Esophagus squamous epithelium (tissue), 5 donors: ENCODE data around the gene DUSP11. TPM values are rescaled to one million over a fixed set of nuclear protein-coding genes. Genes with fewer than 3 reads are reported as not detected.
A peak's percentile ranks its signal among the peaks of the same experiment; 100 is the strongest.

Experiments
- DNase-seq: peaks from one replicate; lab custom pipeline; 2025; lab: John Stamatoyannopoulos, UW
- H3K27ac ChIP-seq, 4 donors: fragments of 200-600 bp; sonication (generic); one replicate each; pipeline ENCODE4 v1.5.1; 2016 to 2019; ENCODE audit warnings: mild to moderate bottlenecking in 1 of 4
- H3K27me3 ChIP-seq, 4 donors: fragments of 200-600 bp; sonication (generic); 1 replicate in 3 of 4; 2 replicates in 1 of 4; pipeline versions ENCODE4 v1.5.1 to v1.6.0; 2017 to 2021; ENCODE audit warnings: antibody characterized with exemption in 1 of 4
- H3K36me3 ChIP-seq, 3 donors: fragments of 200-600 bp; sonication (generic); one replicate each; pipeline ENCODE4 v1.5.1; 2016 to 2019
- H3K4me1 ChIP-seq, 3 donors: fragments of 200-600 bp; sonication (generic); one replicate each; pipeline ENCODE4 v1.5.1; 2017 to 2019
- H3K4me3 ChIP-seq, 4 donors: fragments of 200-600 bp; sonication (generic); 1 replicate in 3 of 4; 2 replicates in 1 of 4; pipeline ENCODE4 v1.5.1; 2016 to 2019; ENCODE audit warnings: mild to moderate bottlenecking in 2 of 4, moderate library complexity in 1 of 4
- H3K9me3 ChIP-seq, 3 donors: fragments of 200-600 bp; sonication (generic); one replicate each; pipeline ENCODE4 v1.5.1; 2016 to 2019
- POLR2A ChIP-seq, 4 donors: fragments of 450-650 bp; IDR thresholded peaks; one replicate each; pipeline ENCODE4 v1.6.1; 2017; ENCODE audit warnings: antibody characterized with exemption in 4 of 4, mild to moderate bottlenecking in 4 of 4, moderate library complexity in 3 of 4
- WGBS, 2 donors: methylation state at CpG; one replicate each; pipeline ENCODE4 v1.1.5; 2018; 5-methylcytosine and 5-hydroxymethylcytosine counted together
- intact Hi-C: fragments of 100-400 bp; cut with DNase I; formaldehyde crosslinking; loops from one replicate; pipeline ENCODE4 v1.15.0; 2022
- total RNA-seq, 4 donors: library from RNA; depleted of rRNA; stranded (reverse); fragments of >200 nt; gene quantifications; one replicate each; pipeline ENCODE4 v1.1.0, GENCODE V29; 2016
- TF ChIP-seq, protein P1 (sequence below), 6 experiments: fragments of 450-650 bp in 4 of 6; fragments of 200-600 bp in 2 of 6; sonication (generic) in 2 of 6; IDR thresholded peaks; one replicate each; pipeline ENCODE4 v1.5.1; 2016 to 2019; ENCODE audit warnings: antibody characterized with exemption in 6 of 6, mild to moderate bottlenecking in 4 of 6, moderate library complexity in 4 of 6
- donor health status: DM: yes; HTN: yes; CAD: no.

The DUSP11 gene
- 10 to 100 TPM; 24.5 to 48.2 (median 41.0) TPM for total RNA-seq

DNA sequence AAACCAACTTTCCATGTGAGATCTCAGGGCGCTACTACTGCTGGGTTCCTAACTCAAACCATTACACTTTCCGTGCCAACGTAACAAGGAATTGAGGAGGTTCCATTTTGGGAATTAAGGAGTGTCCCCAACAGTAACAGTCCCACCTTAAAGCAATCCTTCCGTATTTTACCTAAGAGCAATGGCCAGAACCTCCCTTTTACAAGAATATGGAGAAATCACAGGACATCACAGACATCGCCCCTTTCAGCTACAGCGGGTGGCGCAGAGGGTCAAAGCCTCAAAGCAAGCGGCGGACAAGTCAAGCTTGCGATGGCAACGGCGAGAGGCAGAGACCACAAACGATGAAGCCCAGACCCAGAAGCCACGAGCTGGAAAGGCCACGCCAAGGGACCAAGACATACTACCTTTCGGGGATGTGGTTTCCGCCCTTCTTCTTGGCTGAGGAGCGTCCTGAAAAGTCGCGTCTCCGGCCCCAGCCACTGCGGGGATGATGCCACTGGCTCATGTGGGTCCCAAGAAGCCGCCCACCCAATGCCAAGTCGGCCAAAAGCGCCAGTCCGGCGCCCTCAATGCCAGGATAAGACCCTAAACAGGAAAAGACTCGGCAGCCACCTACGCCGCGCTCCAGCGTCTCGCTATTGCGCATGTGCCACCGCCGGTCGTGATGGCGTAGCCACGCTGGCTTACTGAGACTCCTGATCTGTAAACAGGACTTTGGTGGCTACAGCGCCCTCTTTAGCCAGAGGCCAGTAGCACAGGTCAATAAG lies at the start of gene DUSP11:
TSS of gene DUSP11 (minus strand) at position 637 of the 770 bp plus-strand sequence. CDS start at position 508, 129 bp downstream.
- H3K27ac ChIP-seq: peak within 1 kb of the TSS; percentile 95 to 98 (median 97)
- WGBS, 2 donors: 0% methylated on average over 18 to 19 of the region's 40 CpGs
- peaks cover 0 to 28% (median 3%) of the 10 kb centered on the region in 3 donors for H3K36me3 ChIP-seq
- no peaks in the 10 kb centered on the region for H3K27me3 ChIP-seq
- H3K4me1 ChIP-seq: peaks cover 0 to 42% (median 12%) of the 10 kb centered on the region in 3 donors
- DNase-seq: peak; percentile 69
- no peaks in the 10 kb centered on the region for H3K9me3 ChIP-seq
- H3K4me3 ChIP-seq: peak within 1 kb of the TSS; percentile 80 to 94 (median 83)
- intact Hi-C loops: loop anchor here (10.0 kb wide), 1 partner anchor 85 kb away; no protein-coding TSS in a partner anchor
- peak in 3 of 4 donors; percentile 44 to 88 (median 83) for TF ChIP-seq POLR2A (IDR thresholded peaks at IDR 0.05)
- TF ChIP-seq, protein P1, sequence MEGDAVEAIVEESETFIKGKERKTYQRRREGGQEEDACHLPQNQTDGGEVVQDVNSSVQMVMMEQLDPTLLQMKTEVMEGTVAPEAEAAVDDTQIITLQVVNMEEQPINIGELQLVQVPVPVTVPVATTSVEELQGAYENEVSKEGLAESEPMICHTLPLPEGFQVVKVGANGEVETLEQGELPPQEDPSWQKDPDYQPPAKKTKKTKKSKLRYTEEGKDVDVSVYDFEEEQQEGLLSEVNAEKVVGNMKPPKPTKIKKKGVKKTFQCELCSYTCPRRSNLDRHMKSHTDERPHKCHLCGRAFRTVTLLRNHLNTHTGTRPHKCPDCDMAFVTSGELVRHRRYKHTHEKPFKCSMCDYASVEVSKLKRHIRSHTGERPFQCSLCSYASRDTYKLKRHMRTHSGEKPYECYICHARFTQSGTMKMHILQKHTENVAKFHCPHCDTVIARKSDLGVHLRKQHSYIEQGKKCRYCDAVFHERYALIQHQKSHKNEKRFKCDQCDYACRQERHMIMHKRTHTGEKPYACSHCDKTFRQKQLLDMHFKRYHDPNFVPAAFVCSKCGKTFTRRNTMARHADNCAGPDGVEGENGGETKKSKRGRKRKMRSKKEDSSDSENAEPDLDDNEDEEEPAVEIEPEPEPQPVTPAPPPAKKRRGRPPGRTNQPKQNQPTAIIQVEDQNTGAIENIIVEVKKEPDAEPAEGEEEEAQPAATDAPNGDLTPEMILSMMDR (IDR thresholded peaks at IDR 0.05): peak; percentile 72 to 95 (median 90)

DNA sequence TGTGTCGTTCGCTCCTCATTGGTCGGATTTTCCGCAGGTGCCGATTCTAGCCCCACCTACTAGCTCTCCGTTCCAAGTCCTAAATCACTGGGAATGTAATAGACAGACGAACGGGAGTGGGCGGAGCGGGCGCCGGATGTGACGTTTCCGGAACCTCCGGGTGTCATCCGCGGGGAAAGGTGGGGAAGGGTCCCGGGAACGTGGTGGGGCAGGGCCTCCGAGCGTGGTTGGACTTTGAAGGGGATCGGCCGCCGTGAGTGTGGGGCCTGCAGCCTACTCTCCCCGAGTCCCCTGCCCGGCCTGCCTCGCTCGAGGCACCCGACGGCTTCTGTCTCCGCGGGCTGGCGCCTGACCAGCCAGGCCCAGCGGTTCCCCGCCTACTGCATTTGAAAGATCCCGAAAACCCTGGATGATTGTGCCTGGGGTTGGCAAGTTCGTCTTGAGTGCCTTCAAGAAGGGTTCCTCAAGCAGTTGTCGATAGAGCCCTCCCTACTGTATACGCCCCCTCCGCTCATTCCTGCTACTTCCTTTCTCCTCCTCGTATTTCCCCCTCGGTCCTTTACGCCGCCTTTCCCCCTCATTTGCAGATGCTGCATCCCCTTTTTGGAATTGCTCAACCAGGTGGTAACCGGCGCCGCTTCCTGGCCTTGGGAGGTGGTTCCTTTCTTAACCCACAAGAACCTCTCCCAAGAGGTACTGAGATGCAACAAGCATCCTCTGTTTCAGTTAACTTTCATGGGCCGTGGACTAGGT lies 49.1 kb upstream of the DUSP11 start, which contains the start of gene STAMBP:
TSS of gene STAMBP (plus strand) at position 144 of the 753 bp plus-strand sequence. CDS start 1,896 bp downstream, outside the sequence.
- peak in 3 of 4 donors; percentile 32 to 88 (median 62) for TF ChIP-seq POLR2A (IDR thresholded peaks at IDR 0.05)
- TF ChIP-seq, protein P1 (IDR thresholded peaks at IDR 0.05): no peak
- DNase-seq: peak; percentile 67
- peaks cover 28 to 54% (median 29%) of the 10 kb centered on the region in 3 donors for H3K4me1 ChIP-seq
- 1% methylated on average over 21 to 23 of the region's 48 CpGs for WGBS, 2 donors
- no peaks in the 10 kb centered on the region for H3K9me3 ChIP-seq
- no peaks in the 10 kb centered on the region for H3K27me3 ChIP-seq
- H3K27ac ChIP-seq: peak within 1 kb of the TSS; percentile 93 to 99 (median 98)
- H3K36me3 ChIP-seq: peaks cover 5 to 20% (median 5%) of the 10 kb centered on the region in 3 donors
- intact Hi-C loops: loop anchor here (10.0 kb wide), 2 partner anchors 166 to 316 kb away; partner anchors contain the start of gene BOLA3
- H3K4me3 ChIP-seq: peak within 1 kb of the TSS; percentile 63 to 97 (median 80)

DNA sequence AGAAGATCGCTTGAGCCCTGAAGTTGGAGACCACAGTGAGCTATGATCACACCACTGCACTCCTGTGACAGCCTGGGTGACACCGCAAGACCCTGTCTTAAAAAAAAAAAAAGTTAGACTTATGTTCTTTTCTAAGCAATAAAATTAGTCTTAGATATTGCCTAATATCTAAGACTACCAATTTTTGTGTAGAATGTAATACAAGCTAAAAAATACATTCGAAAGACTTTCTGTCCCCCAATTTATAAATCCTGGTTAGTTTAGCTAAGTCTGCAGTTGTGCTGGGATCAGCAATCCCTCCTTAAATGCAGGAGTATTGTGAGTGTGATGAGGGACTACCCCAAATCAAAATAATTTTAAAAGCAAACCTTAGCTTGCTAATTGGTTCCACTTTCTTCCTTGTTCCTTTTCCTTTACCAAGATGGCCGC lies 48.5 kb upstream of the DUSP11 start:
- intact Hi-C loops: loop anchor here (10.0 kb wide), 2 partner anchors 166 to 316 kb away; partner anchors contain the start of gene BOLA3
- Histone ChIP-seq H3K27ac (peak overlapping the region; percentile 93 to 99 (median 98)), H3K27me3 (no peaks in the 10 kb centered on the region), H3K4me1 (peaks cover 28 to 54% (median 29%) of the 10 kb centered on the region in 3 donors), H3K4me3 (peak overlapping the region; percentile 63 to 97 (median 80)), H3K36me3 (peaks cover 2 to 15% (median 5%) of the 10 kb centered on the region in 3 donors), H3K9me3 (no peaks in the 10 kb centered on the region)
- TF ChIP-seq, protein P1 (IDR thresholded peaks at IDR 0.05): no peak
- 60 to 64% methylated on average over 4 of the region's 4 CpGs for WGBS, 2 donors
- no peak for DNase-seq

DNA sequence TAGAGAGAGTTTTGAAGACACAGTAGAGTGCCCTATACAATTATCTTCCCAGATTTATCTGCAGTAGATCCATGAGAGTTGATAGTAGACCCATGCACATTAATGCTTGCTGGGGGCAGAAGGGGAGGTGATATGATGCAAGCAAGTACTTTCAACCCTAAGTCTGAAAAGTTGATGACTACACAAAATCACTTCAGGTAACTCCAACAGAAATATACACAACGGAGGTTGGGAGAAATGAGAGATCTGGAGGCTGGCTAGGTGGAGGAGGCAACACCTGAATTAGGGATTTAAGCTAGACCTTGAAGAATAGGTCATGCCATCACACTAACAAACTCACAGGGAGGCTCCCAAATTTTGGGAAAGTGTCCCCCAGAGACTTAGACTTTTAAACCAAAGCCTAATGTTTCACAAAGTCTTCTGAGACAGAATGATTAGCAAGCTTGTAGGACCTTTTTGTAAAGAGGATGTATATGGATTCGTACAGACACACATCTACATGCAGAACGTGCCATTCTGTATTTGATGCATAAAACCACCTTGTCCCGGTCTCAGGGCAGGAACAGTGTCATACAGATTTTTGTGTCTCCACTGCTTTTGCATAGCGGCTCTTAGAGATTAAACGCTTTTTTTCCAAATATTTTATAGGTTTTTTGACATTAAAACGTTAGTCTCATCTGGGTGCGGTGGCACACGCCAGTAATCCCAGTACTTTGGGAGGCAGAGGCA lies 47.9 kb upstream of the DUSP11 start:
- DNase-seq: no peak
- intact Hi-C loops: loop anchor here (10.0 kb wide), 2 partner anchors 167 to 317 kb away; partner anchors contain the start of gene BOLA3
- TF ChIP-seq POLR2A (IDR thresholded peaks at IDR 0.05): no peak
- TF ChIP-seq, protein P1 (IDR thresholded peaks at IDR 0.05): no peak
- 75 to 82% methylated on average over 9 of the region's 9 CpGs for WGBS, 2 donors
- Histone ChIP-seq H3K27ac (peak overlapping the region in 2 of 4 donors; percentile 93 to 99), H3K36me3 (peaks cover 0 to 9% (median 5%) of the 10 kb centered on the region in 3 donors), H3K4me1 (peaks cover 27 to 49% (median 29%) of the 10 kb centered on the region in 3 donors), H3K4me3 (peak overlapping the region in 3 of 4 donors; percentile 63 to 97 (median 91)), H3K9me3 (no peaks in the 10 kb centered on the region), H3K27me3 (no peaks in the 10 kb centered on the region)
